Measurements from ENCODE around the gene TLCD3B.

DNA sequence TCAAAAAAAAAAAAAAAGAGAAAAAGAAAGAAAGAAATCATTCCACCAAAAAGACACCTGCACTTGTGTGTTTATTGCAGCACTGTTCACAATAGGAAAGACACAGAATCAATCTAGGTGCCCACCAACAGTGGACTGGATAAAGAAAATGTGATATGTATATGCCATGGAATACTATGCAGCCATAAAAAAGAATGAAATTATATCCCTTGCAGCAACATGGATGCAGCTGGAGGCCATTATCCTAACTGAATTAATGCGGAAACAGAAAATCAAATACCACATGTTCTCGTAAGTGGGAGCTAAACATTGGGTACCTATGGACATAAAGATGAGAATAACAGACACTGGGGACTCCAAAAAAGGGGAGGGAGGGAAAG, 13.8 kb downstream of the TLCD3B start:
- TF ChIP-seq CTCF (IDR thresholded peaks at IDR 0.05): no peak
- no peak for TF ChIP-seq POLR2A (IDR thresholded peaks at IDR 0.05)
- no peak for TF ChIP-seq EP300 (IDR thresholded peaks at IDR 0.05)

All from tibial nerve (tissue), 4 donors.